PC-9 (cell line): Measurements from ENCODE around the gene PACRG. TPM values are rescaled to one million over a fixed set of nuclear protein-coding genes. Genes with fewer than 3 reads are reported as not detected.

Source experiments
- BruUV-seq: library from RNA; stranded (reverse); fragments of 400-500 nt; replicated peaks from 2 replicates; lab custom pipeline; 2021; lab: Mats Ljungman, UMichigan
- CTCF ChIA-PET: fragments of 300-600 bp; sonication (Branson Sonifier 250); formaldehyde crosslinking; loops from one replicate; lab custom pipeline; 2022; ENCODE audit warnings: antibody characterized with exemption; lab: Charles Lee
- POLR2A ChIA-PET: fragments of 300-600 bp; sonication (Branson Sonifier 250); formaldehyde crosslinking; loops from one replicate; lab custom pipeline; 2022; ENCODE audit warnings: antibody characterized with exemption; ENCODE audit not compliant: unreplicated experiment; lab: Charles Lee
- DNase-seq, 2 experiments: peaks; one replicate each; pipeline versions ENCODE4 v3.0.0 to v3.0.0-alpha.2; 2015 to 2022; ENCODE audit warnings: mixed read lengths in 1 of 2
- H2AFZ ChIP-seq: fragments of 200-600 bp; sonication (generic); 2 replicates; pipeline ENCODE4 v1.8.1; 2017; ENCODE audit warnings: antibody characterized with exemption
- H3F3A ChIP-seq: fragments of 200-600 bp; sonication (generic); 2 replicates; pipeline ENCODE4 v1.8.1; 2017; ENCODE audit warnings: antibody characterized with exemption, mild to moderate bottlenecking, low read depth; ENCODE audit not compliant: insufficient read depth
- H3K27ac ChIP-seq: fragments of 200-600 bp; sonication (generic); 2 replicates; pipeline ENCODE4 v1.6.1; 2016; ENCODE audit warnings: mixed run types
- H3K27me3 ChIP-seq: fragments of 200-600 bp; sonication (generic); 2 replicates; pipeline ENCODE4 v1.6.1; 2016; ENCODE audit warnings: low read depth, mixed run types; ENCODE audit not compliant: insufficient read depth
- H3K36me3 ChIP-seq: fragments of 200-600 bp; sonication (generic); 2 replicates; pipeline ENCODE4 v1.6.1; 2016; ENCODE audit warnings: low read depth, mixed run types
- H3K4me1 ChIP-seq: fragments of 200-600 bp; sonication (generic); replicated peaks from 2 replicates; pipeline ENCODE4 v1.6.1; 2016; ENCODE audit warnings: mixed run types; ENCODE audit not compliant: insufficient read depth
- H3K4me2 ChIP-seq: fragments of 200-600 bp; sonication (generic); 2 replicates; pipeline ENCODE4 v1.6.1; 2017; ENCODE audit warnings: mixed run types
- H3K4me3 ChIP-seq: fragments of 200-600 bp; sonication (generic); 2 replicates; pipeline ENCODE4 v1.6.1; 2016; ENCODE audit warnings: mixed run types
- H3K79me2 ChIP-seq: fragments of 200-600 bp; sonication (generic); 2 replicates; pipeline ENCODE4 v1.6.1; 2017; ENCODE audit warnings: low read depth, mixed run types
- H3K9me2 ChIP-seq: fragments of 200-600 bp; sonication (generic); 2 replicates; pipeline ENCODE4 v1.8.1; 2017; ENCODE audit warnings: mild to moderate bottlenecking; ENCODE audit not compliant: insufficient read depth
- H3K9me3 ChIP-seq: fragments of 200-600 bp; sonication (generic); 2 replicates; pipeline ENCODE4 v1.8.1; 2016; ENCODE audit warnings: low read depth; ENCODE audit not compliant: insufficient read depth
- H4K20me1 ChIP-seq: fragments of 200-600 bp; sonication (generic); 2 replicates; pipeline ENCODE4 v1.8.1; 2017; ENCODE audit not compliant: insufficient read depth
- CTCF ChIP-seq: fragments of 200-600 bp; sonication (generic); conservative IDR thresholded peaks from 2 replicates; pipeline ENCODE4 v1.6.1; 2017; ENCODE audit warnings: mixed run types, antibody characterized with exemption, mild to moderate bottlenecking, moderate library complexity
- EZH2 ChIP-seq: fragments of 200-600 bp; sonication (generic); IDR thresholded peaks from 2 replicates; pipeline ENCODE4 v1.8.0; 2017; ENCODE audit warnings: antibody characterized with exemption, low read depth
- intact Hi-C: fragments of 100-400 bp; cut with micrococcal nuclease; formaldehyde crosslinking; loops from one replicate; pipeline ENCODE4 v1.10.0; 2022; ENCODE audit not compliant: unreplicated experiment
- total RNA-seq: library from RNA; stranded (reverse); gene quantifications from 2 replicates; pipeline ENCODE4 v1.2.3, GENCODE V29; 2021

Gene PACRG
- total RNA-seq, 1 experiment from 2014 or later, result not detected

- Histone ChIP-seq H3K4me2 (no peak overlapping the region), H3K9me2 (no peaks in the 10 kb centered on the region), H3K9me3 (no peaks in the 10 kb centered on the region), H3K79me2 (no peaks in the 10 kb centered on the region), H3F3A (no peaks in the 10 kb centered on the region), H3K4me1 (no peaks in the 10 kb centered on the region), H3K27ac (no peak overlapping the region), H3K27me3 (no peaks in the 10 kb centered on the region), H4K20me1 (no peaks in the 10 kb centered on the region), H2AFZ (no peak overlapping the region), H3K36me3 (no peaks in the 10 kb centered on the region), H3K4me3 (no peak overlapping the region)
- DNase-seq, result no peak
- CTCF ChIA-PET, result no interaction called here
- no TSS peak for BruUV-seq
- no peak for TF ChIP-seq EZH2
- no peak for TF ChIP-seq CTCF
- POLR2A ChIA-PET, result no interaction called here
- intact Hi-C loops, result no loop called here
Observed at GRCh38 chr6:163191704-163192537, 464.1 kb downstream of the PACRG start.

GRCh38 chr6:163192591-163192990 lies 464.8 kb downstream of the PACRG start:
- POLR2A ChIA-PET, result no interaction called here
- no TSS peak for BruUV-seq
- TF ChIP-seq CTCF (no peak), EZH2 (no peak)

GRCh38 chr6:163193326-163193725 lies 465.6 kb downstream of the PACRG start:
- no peak overlapping the region for H3K4me3 ChIP-seq
- no peak overlapping the region for H2AFZ ChIP-seq
- H3K4me1 ChIP-seq, result no peaks in the 10 kb centered on the region
- no peak overlapping the region for H3K27ac ChIP-seq
- H3F3A ChIP-seq, result no peaks in the 10 kb centered on the region
- H3K4me2 ChIP-seq, result no peak overlapping the region
- no peaks in the 10 kb centered on the region for H3K36me3 ChIP-seq
- no peaks in the 10 kb centered on the region for H3K9me3 ChIP-seq
- ChIA-PET POLR2A (no interaction called here), CTCF (no interaction called here)
- H4K20me1 ChIP-seq, result no peaks in the 10 kb centered on the region
- TF ChIP-seq CTCF (no peak), EZH2 (no peak)
- no peaks in the 10 kb centered on the region for H3K27me3 ChIP-seq
- BruUV-seq, result no TSS peak
- no peaks in the 10 kb centered on the region for H3K79me2 ChIP-seq
- no peak for DNase-seq
- H3K9me2 ChIP-seq, result no peaks in the 10 kb centered on the region
- intact Hi-C loops, result no loop called here

More at GRCh38 chr6:163192591-163192990, 464.8 kb downstream of the PACRG start:
- Histone ChIP-seq H4K20me1 (no peaks in the 10 kb centered on the region), H3K4me1 (no peaks in the 10 kb centered on the region), H3K27ac (no peak overlapping the region), H3K4me2 (no peak overlapping the region), H3K9me3 (no peaks in the 10 kb centered on the region), H3K4me3 (no peak overlapping the region), H2AFZ (no peak overlapping the region), H3K27me3 (no peaks in the 10 kb centered on the region), H3K9me2 (no peaks in the 10 kb centered on the region), H3K79me2 (no peaks in the 10 kb centered on the region), H3K36me3 (no peaks in the 10 kb centered on the region), H3F3A (no peaks in the 10 kb centered on the region)
- intact Hi-C loops, result no loop called here
- no peak for DNase-seq
- CTCF ChIA-PET, result no interaction called here
